ENCODE data around the gene PPM1E. TPM values are rescaled to one million over a fixed set of nuclear protein-coding genes. Genes with fewer than 3 reads are reported as not detected.

The PPM1E gene
- total and polyA plus RNA-seq, 2 of the 4 experiments (the other 2 are of a cell fraction): under 0.01 to 0.05 TPM

DNA sequence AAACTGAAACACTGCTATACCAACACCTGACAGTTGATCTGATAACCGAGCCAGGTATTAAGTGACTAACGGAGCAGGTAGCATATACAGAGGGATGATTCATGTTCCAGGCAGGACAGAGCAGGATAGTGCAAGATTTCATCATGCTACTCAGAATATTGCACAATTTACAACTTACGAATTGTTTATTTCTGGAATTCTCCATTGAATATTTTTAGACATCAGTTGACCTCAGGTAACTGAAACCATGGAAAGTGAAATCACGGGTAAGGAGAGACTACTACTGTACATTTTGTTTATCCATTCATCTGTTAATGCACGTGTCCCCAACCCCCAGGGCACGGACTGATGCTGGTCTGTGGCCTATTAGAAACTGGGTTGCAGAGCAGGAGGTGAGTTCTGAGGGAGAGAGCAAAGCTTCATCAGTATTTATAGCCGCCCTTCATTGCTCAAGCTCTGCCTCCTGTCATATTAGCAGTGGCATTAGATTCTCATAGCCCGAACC lies 14.5 kb upstream of the PPM1E start:
- Histone ChIP-seq H3K4ac (ENCODE audit: low read depth, low read length) (peak overlapping the region; percentile 66), H2BK20ac (ENCODE audit: low read depth, low read length) (peak overlapping the region; percentile 78; the same call in 1 of the 2 replicates), H3K56ac (ENCODE audit: extremely low read depth, insufficient read depth, low read length) (no peak overlapping the region), H3K18ac (ENCODE audit: low read depth, low read length) (0 out of 2 replicates have a peak overlapping the region, but pooled peaks have one; percentile 37), H3K14ac (replicated peaks; ENCODE audit: low read depth, low read length) (no peak overlapping the region), H3K36me3 (ENCODE audit: control insufficient read depth, insufficient read depth, low read length) (no peaks in the 10 kb centered on the region), H3K27me3 (ENCODE audit: control insufficient read depth, insufficient read depth, low read length) (no peaks in the 10 kb centered on the region), H3K9me3 (ENCODE audit: control insufficient read depth, insufficient read depth, low read length) (no peaks in the 10 kb centered on the region), H2AK9ac (replicated peaks; ENCODE audit: low read depth, low read length, poor library complexity) (no peak overlapping the region), H3K79me1 (ENCODE audit: low read depth in 1 of 2, low read length in 2 of 2) (no peaks in the 10 kb centered on the region), H4K8ac (ENCODE audit: low read depth in 2 of 2, low read length in 2 of 2) (no peak overlapping the region; a peak in 1 of 4 replicates), H3K27ac (ENCODE audit: insufficient read depth, low read length) (no peak overlapping the region; the same call in 1 of the 2 replicates), H3K9ac (ENCODE audit: low read depth, low read length) (no peak overlapping the region), H2BK5ac (ENCODE audit: low read depth, low read length, poor library complexity, severe bottlenecking) (no peak overlapping the region), H4K5ac (ENCODE audit: low read depth, low read length) (no peak overlapping the region), H3K9me1 (ENCODE audit: insufficient read depth, low read length) (0 out of 2 replicates have a peak, but pooled peaks cover 4% of the 10 kb centered on the region), H4K20me1 (ENCODE audit: insufficient read depth, low read length) (no peaks in the 10 kb centered on the region), H2BK120ac (ENCODE audit: low read depth, low read length) (peak overlapping the region; percentile 68), H3K23ac (ENCODE audit: low read depth, low read length) (no peak overlapping the region), H2BK15ac (ENCODE audit: low read depth, low read length) (no peak overlapping the region), H2AK5ac (ENCODE audit: low read depth, low read length) (no peak overlapping the region), H3K4me1 (ENCODE audit: control insufficient read depth, insufficient read depth, low read length) (peaks cover 4% of the 10 kb centered on the region), H3K4me2 (ENCODE audit: low read depth, low read length) (no peak overlapping the region; the same call in 1 of the 2 replicates), H4K91ac (ENCODE audit: insufficient read depth, low read depth, low read length) (peak overlapping the region; percentile 39; the same call in 1 of the 2 replicates), H2AFZ (replicated peaks; ENCODE audit: low read length, poor library complexity) (no peak overlapping the region), H3K4me3 (ENCODE audit: insufficient read depth, low read depth, low read length) (no peak overlapping the region)
- peak; percentile 65 for ATAC-seq (ENCODE audit: low read depth)
- peak; percentile 81 for DNase-seq
- intact Hi-C loops (cut with micrococcal nuclease): no loop called here
- TF ChIP-seq CEBPB (IDR thresholded peaks at IDR 0.05; ENCODE audit: low read depth, low read length) (peak; percentile 99), RAD21 (IDR thresholded peaks at IDR 0.05; ENCODE audit: low read length) (no peak), FOS (IDR thresholded peaks at IDR 0.05; ENCODE audit: low read depth, low read length) (peak; percentile 68; the same call in 1 of the 2 replicates), RCOR1 (IDR thresholded peaks at IDR 0.05; ENCODE audit: insufficient replicate concordance, low read length) (no peak)
- TF ChIP-seq, protein P1, sequence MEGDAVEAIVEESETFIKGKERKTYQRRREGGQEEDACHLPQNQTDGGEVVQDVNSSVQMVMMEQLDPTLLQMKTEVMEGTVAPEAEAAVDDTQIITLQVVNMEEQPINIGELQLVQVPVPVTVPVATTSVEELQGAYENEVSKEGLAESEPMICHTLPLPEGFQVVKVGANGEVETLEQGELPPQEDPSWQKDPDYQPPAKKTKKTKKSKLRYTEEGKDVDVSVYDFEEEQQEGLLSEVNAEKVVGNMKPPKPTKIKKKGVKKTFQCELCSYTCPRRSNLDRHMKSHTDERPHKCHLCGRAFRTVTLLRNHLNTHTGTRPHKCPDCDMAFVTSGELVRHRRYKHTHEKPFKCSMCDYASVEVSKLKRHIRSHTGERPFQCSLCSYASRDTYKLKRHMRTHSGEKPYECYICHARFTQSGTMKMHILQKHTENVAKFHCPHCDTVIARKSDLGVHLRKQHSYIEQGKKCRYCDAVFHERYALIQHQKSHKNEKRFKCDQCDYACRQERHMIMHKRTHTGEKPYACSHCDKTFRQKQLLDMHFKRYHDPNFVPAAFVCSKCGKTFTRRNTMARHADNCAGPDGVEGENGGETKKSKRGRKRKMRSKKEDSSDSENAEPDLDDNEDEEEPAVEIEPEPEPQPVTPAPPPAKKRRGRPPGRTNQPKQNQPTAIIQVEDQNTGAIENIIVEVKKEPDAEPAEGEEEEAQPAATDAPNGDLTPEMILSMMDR (conservative IDR thresholded peaks at IDR 0.05; ENCODE audit: low read depth, low read length): no peak
- dilution Hi-C loops (cut with HindIII; ENCODE audit: low sequenced_read_pairs, unreplicated experiment): no loop called here
- BruUV-seq (replicated peaks): no TSS peak
- in situ Hi-C loops (cut with MboI; ENCODE audit: low sequenced_read_pairs): no loop called here
- POLR2A ChIA-PET (ENCODE audit: unreplicated experiment): no interaction called here
- CTCF ChIA-PET: interaction anchor here (1.6 kb wide), 1 partner anchor 30 kb away, joined by 4 read pairs; no protein-coding TSS in a partner anchor
- no CpG with 5 or more reads among the region's 8 CpGs for WGBS, 2 experiments (ENCODE audit: extremely low coverage in 2 of 2, insufficient read length in 1 of 2)

Data from IMR-90 (cell line).